GM18868 (cell line): Measurements from ENCODE around the gene STX5.
"Not testable (repeated sequence)": the region's sequence is repeated elsewhere in the genome, so short reads cannot be mapped to it uniquely, and the experiment has no call there.

ENCODE experiments used
- ATAC-seq: cut with Tn5 transposase; IDR thresholded peaks from one replicate; pipeline ENCODE4 v1.9.1; 2021; ENCODE audit warnings: mild to moderate bottlenecking, moderate library complexity; ENCODE audit not compliant: unreplicated experiment

The STX5 gene, protein sequence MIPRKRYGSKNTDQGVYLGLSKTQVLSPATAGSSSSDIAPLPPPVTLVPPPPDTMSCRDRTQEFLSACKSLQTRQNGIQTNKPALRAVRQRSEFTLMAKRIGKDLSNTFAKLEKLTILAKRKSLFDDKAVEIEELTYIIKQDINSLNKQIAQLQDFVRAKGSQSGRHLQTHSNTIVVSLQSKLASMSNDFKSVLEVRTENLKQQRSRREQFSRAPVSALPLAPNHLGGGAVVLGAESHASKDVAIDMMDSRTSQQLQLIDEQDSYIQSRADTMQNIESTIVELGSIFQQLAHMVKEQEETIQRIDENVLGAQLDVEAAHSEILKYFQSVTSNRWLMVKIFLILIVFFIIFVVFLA

DNA sequence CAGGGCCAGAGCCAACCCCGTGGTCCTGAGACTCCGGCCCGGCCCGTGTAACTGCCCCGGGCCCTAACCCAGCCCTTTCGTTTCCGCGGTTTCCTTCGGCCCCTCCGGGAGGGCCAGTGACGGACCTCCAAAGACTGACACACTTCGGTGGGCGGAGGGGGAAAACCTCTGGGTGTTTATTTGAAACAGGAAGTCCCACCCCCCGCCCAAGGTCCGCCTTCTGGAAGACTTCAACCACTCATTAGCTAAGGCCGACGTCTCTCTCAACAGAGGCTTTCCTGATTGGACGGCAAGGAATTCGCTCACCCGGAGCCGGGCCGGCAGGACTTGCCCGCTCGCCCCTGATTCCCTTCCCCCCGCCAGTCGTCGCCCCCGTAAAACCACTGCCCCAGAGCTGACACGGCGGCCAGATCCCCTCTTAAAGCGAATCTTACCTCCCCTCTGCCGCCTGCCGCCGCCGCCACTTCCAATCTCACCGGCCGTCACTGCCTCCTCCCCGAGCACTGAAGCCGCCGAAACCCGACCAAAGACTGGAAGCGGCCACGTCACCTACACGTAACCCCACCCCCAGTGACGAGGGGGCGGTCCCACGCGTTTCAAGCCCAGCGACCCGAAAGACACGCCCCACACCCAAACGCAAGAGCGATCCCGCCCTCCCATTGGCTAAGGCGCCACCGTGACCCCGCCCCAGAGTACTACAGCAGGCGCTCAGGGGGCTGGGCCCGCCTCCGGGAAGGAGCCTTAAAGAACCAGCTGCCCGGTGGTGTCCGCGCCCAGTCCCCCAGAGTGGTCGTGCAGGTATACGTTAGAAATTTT, at the start of gene STX5:
Gene STX5 (minus strand): TSS at position 532 of the 816 bp plus-strand sequence. CDS start 808 bp downstream, outside the sequence.
- ATAC-seq, result peak; percentile 88

GRCh38 chr11:62880803-62881578, 49.1 kb upstream of the STX5 start, which contains the start of gene SLC3A2:
Gene SLC3A2, plus strand, starts transcription at chr11:62880896. Its CDS starts 128 bp downstream, at chr11:62881024.
- peak; percentile 70 for ATAC-seq

DNA sequence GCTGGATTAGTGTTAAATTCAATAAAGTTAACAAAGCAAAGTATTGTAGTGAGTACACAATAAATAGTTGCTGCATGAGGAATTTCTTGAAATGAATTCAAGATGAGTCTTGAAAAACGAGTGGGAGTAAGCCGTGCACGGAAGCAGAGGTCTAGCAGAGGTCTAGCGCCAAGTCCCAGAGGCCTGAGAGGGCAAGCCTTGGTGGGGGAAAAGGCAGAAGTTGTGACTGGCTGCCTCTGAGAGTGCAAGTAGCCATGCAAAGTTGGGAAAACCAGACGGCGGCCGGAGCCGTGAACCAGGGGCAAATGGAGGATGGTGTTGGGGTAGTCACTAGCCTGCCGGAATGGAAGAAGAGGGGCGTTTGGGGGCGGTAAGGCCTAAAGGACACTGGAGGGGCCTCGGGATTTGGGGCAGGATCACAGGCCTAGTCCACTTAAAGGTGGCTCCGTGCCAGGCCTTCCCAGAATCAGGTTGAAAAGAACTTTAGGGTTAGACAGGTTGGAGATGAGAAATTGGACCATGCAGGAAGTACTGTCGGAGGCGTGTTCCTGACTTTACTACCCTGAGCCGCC, 48.5 kb upstream of the STX5 start:
- peak; percentile 19 for ATAC-seq

DNA sequence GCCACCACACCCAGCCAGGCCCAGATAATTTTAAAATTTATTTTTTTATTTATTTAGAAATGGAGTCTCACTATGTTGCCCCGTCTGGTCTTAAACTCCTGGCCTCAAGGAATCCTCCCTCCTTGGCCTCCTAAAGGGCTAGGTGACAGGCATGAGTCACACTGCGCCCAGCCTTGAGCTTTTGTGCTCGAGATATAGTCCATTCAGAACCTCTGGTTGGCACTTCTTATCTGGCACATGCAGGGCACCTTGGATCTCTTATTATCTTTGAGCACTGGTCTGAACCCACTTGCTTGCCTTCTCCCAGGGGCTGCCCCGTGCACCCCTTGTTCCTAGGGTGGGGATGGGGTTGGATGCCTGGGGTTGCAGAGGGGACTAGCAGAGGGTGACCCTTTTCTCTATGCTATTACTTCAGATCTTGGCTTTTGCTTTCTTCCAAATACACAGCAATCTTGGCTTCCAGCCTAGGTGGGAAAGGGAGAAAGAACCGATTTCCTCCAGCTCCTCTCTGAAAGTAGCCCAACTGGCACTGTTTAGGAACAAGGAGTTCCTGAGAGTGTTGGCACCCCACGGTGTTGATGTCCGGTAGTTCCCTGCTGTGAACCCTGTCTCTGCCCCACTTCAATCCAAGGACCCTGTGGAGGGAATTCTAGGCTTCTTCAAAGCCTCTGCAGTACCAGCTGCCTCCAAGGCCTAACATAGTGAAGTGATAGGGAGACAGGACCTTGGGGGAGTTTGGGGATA, 47.6 kb upstream of the STX5 start:
- ATAC-seq, result no peak

DNA sequence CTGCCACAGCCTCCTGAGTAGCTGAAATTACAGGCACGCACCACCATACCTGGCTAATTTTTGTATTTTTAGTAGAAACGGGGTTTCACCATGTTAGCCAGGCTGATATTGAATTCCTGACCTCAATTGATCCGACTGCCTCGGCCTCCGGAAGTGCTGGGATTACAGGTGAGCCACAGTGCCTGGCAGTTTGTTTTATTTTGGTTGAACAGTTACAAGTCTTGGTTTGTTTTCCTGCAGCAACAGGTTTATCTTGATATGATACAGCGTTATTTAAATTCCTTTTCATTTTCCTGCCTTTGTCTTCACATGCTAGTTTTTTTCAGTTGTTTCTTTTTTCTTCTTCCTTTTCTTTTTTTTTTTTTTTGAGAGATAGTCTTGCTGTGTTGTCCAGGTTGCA, 44.9 kb upstream of the STX5 start:
- no peak for ATAC-seq

DNA sequence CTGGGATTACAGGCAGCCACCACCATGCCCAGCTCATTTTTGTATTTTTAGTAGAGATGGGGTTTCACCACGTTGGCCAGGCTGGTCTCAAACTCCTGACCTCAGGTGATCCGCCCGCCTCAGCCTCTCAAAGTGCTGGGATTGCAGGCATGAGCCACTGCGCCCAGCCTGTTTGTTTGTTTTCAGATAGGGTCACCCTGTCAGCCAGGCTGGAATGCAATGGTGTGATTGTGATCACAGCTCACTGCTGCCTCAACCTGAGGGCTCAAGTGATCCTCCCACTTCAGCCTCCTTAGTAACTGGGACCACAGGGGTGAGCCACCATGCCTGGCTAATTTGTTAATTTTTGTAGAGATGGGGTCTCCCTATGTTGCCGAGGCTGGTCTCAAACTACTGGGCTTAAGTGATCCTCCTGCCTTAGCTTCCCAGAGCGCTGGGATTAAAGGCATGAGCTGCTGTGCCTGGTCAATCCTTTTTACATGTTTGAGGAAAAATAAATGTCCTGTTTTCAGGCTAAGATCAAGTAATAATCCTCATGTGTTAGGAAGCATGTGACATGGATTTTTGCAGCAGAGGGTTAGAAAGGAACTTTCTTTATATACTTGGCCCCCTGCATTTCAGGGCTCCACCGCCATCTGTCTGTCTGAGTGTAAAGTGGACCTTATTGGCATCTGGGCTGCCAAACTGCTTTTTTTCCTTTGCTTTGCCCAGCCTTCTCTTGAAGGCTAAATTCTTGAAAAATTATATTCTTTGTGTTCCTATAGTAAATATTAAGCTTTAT, 44.0 kb upstream of the STX5 start:
- ATAC-seq, result no peak

- no peak for ATAC-seq
Measured at GRCh38 chr11:62874851-62875250, 43.0 kb upstream of the STX5 start.

DNA sequence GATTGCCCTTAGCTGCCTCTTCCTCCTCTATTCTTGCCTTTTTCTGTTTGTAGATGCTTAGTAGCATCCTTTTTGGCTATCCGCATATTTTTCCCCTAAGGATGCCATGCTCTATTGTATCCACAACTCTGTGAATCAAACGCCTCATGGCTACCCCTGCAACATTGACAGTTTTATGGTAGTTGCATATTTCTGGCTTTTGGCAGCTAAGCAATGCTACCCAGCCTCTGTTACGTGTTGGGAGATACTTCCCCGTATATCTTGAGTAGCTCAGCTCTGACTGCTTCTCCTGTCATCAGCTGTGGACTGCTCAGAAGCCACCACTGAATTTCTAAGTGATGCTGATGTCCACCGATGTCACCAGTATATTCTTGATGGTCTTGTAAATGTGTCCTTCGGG, 33.8 kb upstream of the STX5 start:
- ATAC-seq, result no peak

GRCh38 chr11:62863687-62864335, 32.0 kb upstream of the STX5 start:
- no peak for ATAC-seq

DNA sequence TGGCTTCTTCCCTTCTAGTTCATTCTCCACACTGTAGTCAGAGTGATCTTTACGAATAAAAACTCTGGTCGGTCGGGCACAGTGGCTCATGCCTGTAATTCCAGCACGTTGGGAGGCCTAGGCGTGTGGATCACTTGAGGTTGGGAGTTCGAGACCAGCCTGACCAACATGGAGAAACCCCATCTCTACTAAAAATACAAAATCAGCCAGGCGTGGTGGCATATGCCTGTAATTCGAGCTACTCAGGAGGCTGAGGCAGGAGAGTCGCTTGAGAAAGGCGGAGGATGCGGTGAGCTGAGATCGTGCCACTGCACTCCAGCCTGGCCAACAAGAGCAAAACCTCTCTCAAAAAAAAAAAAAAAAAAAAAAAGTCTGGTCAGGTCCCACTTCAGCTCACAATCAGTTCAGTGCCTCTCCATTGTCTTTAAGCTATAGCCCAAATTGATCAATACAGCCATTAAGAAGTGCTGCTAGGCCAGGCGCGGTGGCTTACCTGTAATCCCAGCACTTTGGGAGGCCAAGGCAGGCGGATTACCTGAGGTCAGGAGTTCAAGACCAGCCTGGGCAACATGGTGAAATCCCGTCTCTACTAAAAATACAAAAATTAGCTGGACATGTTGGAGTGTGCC, 29.8 kb upstream of the STX5 start:
- not testable (repeated sequence) for ATAC-seq

- ATAC-seq, result no peak
Measured at GRCh38 chr11:62860835-62861563, 29.1 kb upstream of the STX5 start.

- not testable (repeated sequence) for ATAC-seq
Measured at GRCh38 chr11:62859281-62859703, 27.4 kb upstream of the STX5 start.

DNA sequence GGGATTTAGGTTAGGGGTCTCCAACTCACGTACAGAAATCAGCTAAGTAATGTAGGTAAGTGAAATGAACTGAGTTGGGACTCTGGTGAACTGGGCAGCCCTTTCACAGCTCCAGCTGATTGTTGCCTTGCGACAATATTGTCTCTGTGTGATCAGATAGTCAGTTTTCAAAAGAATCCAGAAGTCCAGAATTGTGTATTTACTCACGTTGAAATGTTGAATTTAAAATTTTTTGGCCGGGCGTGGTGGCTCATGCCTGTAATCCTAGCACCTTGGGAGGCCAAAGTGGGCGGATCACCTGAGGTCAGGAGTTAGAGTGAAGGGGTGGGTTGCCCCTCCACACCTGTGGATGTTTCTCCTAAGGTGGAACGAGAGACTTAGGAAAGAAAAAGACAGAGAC, 26.4 kb upstream of the STX5 start:
- no peak for ATAC-seq

DNA sequence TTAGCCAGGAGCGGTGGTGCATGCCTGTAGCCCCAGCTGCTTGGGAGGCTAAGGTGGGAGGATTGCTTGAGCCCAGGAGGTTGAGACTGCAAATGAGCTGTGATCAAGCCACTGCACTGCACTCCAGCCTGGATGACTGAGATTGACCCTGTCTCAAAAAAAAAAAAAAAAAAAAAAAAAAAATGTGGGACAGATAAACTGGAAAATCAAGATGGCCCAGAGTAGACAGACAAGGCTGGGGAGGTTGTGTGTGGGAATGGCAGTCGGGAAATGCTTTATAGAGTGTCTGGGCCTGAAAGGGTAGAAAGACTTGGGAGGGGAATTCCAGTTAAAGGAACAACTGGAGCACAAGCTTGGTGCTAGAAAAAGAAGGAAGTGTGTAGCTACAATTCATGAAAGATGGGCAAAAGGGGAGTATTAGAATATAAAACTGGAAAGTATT, 25.7 kb upstream of the STX5 start:
- ATAC-seq, result no peak

DNA sequence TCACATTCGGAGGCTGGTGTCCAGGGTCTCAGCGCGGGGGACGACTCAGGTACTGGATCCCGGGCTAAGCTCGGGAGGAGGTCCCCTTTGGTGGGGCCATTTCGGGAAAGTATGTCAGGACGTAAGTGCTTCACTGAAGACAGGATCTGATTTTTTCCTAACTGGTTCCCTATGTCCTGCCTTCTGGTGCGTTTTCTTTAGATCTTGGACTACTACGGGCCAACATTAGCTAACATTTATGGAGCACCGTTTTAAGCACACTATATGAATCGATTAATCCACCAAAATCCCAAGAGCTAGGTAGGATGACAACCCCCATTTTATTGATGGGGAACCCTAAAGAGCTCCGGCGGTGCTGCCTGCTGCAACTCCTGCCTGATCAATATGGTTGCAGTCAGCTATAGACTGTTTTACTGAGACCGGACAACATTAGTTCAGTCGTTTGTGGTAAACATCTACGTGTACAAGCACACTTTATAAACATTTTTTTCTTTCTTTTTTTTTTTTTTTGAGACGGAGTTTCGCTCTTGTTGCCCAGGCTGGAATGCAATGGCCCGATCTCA, 24.6 kb upstream of the STX5 start:
- no peak for ATAC-seq

DNA sequence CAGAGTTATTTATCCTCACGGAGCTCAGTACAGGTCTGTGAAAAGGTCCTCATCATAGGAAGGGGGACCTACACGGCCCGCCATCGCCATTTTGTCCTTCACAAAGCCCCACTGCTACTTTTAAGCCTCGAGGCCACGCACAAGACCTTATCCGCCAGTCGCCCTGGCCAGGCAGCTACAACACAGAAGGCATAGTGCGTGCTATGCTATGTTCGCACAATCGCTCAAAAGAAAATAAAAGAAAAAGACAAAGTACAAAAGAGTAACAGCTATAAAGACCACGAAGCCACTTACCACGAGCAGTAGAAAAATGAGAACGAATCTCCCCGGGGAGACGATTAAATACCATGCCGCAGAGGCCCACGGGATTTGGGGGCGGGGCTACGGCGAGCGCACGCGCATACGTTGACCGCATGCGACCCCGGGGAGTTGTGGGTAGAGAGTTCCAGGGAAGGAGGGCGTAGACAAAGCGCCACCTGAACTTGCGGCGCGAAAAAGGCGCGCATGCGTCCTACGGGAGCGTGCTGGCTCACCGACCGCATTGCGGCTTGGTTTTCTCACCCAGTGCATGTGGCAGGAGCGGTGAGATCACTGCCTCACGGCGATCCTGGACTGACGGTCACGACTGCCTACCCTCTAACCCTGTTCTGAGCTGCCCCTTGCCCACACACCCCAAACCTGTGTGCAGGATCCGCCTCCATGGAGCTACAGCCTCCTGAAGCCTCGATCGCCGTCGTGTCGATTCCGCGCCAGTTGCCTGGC, 23.9 kb upstream of the STX5 start:
- peak; percentile 82 for ATAC-seq
